Peyer's patch (tissue), 4 donors: Measurements from ENCODE around the gene FIGNL1. TPM values are rescaled to one million over a fixed set of nuclear protein-coding genes. Genes with fewer than 3 reads are reported as not detected.

ENCODE experiments used
- DNase-seq, 3 donors: peaks; one replicate each; pipeline ENCODE4 v3.0.0-alpha.2; 2017 to 2019
- H3K27ac ChIP-seq, 4 donors: fragments of 200-600 bp; sonication (generic); one replicate each; pipeline ENCODE4 v1.5.1; 2016 to 2019
- H3K27me3 ChIP-seq, 2 donors: fragments of 200-600 bp; sonication (generic); one replicate each; pipeline ENCODE4 v1.5.1; 2019
- H3K36me3 ChIP-seq, 3 donors: fragments of 200-600 bp; sonication (generic); one replicate each; pipeline ENCODE4 v1.5.1; 2016 to 2019
- H3K4me1 ChIP-seq, 4 donors: fragments of 200-600 bp; sonication (generic); one replicate each; pipeline ENCODE4 v1.5.1; 2016 to 2019
- H3K4me3 ChIP-seq, 4 donors: fragments of 200-600 bp; sonication (generic); 1 replicate in 3 of 4; 2 replicates in 1 of 4; pipeline ENCODE4 v1.5.1; 2016 to 2019; ENCODE audit warnings: mild to moderate bottlenecking in 1 of 4
- H3K9me3 ChIP-seq, 4 donors: fragments of 200-600 bp; sonication (generic); one replicate each; pipeline ENCODE4 v1.5.1; 2016 to 2019; ENCODE audit warnings: mild to moderate bottlenecking in 1 of 4
- POLR2A ChIP-seq, 2 donors: fragments of 450-650 bp; IDR thresholded peaks; one replicate each; pipeline ENCODE4 v1.5.1; 2017; ENCODE audit warnings: antibody characterized with exemption in 2 of 2, mild to moderate bottlenecking in 2 of 2, moderate library complexity in 2 of 2
- total RNA-seq, 4 donors: library from RNA; depleted of rRNA; stranded (reverse); fragments of >200 nt; gene quantifications; one replicate each; pipeline ENCODE4 v1.1.0, GENCODE V29; 2016
- TF ChIP-seq, protein P1 (sequence below), 6 experiments: fragments of 450-650 bp in 4 of 6; fragments of 200-600 bp in 2 of 6; sonication (generic) in 1 of 6; IDR thresholded peaks; one replicate each; pipeline ENCODE4 v1.5.1; 2017 to 2019; ENCODE audit warnings: antibody characterized with exemption in 6 of 6, mild to moderate bottlenecking in 3 of 6, moderate library complexity in 1 of 6

FIGNL1 gene
- total RNA-seq, 4 donors from 2014 or later: 5.5 to 12.4 (median 5.9) TPM

- H3K9me3 ChIP-seq: no peaks in the 10 kb centered on the region
- no peak for DNase-seq
- no peaks in the 10 kb centered on the region for H3K36me3 ChIP-seq
- H3K4me1 ChIP-seq: no peaks in the 10 kb centered on the region
- no peaks in the 10 kb centered on the region for H3K27me3 ChIP-seq
- no peak overlapping the region for H3K4me3 ChIP-seq
- no peak overlapping the region for H3K27ac ChIP-seq
- TF ChIP-seq, protein P1, sequence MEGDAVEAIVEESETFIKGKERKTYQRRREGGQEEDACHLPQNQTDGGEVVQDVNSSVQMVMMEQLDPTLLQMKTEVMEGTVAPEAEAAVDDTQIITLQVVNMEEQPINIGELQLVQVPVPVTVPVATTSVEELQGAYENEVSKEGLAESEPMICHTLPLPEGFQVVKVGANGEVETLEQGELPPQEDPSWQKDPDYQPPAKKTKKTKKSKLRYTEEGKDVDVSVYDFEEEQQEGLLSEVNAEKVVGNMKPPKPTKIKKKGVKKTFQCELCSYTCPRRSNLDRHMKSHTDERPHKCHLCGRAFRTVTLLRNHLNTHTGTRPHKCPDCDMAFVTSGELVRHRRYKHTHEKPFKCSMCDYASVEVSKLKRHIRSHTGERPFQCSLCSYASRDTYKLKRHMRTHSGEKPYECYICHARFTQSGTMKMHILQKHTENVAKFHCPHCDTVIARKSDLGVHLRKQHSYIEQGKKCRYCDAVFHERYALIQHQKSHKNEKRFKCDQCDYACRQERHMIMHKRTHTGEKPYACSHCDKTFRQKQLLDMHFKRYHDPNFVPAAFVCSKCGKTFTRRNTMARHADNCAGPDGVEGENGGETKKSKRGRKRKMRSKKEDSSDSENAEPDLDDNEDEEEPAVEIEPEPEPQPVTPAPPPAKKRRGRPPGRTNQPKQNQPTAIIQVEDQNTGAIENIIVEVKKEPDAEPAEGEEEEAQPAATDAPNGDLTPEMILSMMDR (IDR thresholded peaks at IDR 0.05): no peak
- no peak for TF ChIP-seq POLR2A (IDR thresholded peaks at IDR 0.05)
These were observed 25.2 kb upstream of the FIGNL1 start for GRCh38 chr7:50475340-50475739.

DNA sequence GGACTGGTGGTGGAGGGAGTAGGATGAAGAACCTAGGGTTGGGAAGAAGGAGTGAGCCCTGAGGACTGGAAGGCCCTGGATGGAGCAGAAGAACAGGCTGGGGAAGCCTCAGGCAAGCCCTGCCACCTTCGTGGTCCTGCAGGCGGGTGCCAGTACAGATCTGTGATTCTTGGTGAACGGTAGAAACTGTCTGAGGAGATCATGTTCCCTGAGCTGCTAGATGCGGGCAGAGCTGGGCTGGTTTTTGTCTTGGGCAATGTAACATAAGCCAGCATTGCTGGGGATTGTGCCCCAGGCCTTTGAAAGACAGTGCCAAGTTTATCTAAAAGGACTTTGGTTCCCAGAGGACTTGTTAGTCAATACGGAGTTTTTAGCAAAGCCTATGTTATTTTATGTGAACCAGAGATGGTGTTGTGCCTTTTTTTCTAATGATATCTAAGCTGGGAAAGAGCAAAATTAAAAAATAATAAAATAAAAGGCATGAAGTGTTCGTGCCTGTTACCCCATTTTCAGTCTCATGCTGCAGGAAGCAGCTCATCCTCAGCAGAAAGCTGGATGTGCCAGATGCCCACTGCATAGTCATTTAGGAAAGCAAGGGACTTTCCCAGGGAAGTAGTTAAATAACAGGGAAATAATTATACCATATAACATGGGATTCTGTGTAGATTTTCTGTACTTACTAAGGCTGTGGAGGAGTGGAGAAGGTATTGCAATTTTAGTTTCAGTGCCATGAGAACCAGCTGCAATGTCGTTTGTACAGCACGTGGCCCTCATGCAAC lies 24.4 kb upstream of the FIGNL1 start:
- no peak overlapping the region for H3K4me3 ChIP-seq
- H3K27ac ChIP-seq: no peak overlapping the region
- H3K4me1 ChIP-seq: no peaks in the 10 kb centered on the region
- no peaks in the 10 kb centered on the region for H3K27me3 ChIP-seq
- no peaks in the 10 kb centered on the region for H3K36me3 ChIP-seq
- no peaks in the 10 kb centered on the region for H3K9me3 ChIP-seq
- DNase-seq: no peak
- TF ChIP-seq POLR2A (IDR thresholded peaks at IDR 0.05): no peak
- TF ChIP-seq, protein P1 (IDR thresholded peaks at IDR 0.05): no peak

- Histone ChIP-seq H3K27ac (no peak overlapping the region), H3K9me3 (no peaks in the 10 kb centered on the region), H3K27me3 (no peaks in the 10 kb centered on the region), H3K4me1 (no peaks in the 10 kb centered on the region), H3K4me3 (no peak overlapping the region), H3K36me3 (no peaks in the 10 kb centered on the region)
- TF ChIP-seq, protein P1 (IDR thresholded peaks at IDR 0.05): no peak
- TF ChIP-seq POLR2A (IDR thresholded peaks at IDR 0.05): no peak
- DNase-seq: no peak
These were observed 23.4 kb upstream of the FIGNL1 start for GRCh38 chr7:50473531-50473930.

DNA sequence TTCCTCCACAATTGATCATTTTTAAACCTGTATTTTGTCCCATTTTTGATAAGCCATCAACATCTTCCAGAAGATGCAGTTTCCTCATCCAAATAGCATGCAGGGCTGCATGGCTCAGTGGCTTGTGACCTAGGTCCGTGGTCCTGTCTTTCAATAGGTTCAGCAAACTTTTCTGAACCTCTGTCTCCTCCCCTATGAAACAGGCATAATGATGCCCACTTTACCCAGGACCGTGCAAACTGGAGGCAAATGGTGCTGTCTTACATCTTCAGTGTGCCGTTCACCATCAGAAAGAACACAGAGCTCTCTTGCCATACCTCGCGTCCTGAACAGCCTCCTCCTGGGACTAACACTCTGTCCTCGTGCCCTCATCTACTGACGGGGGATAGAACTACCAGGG lies 22.3 kb upstream of the FIGNL1 start:
- Histone ChIP-seq H3K9me3 (no peaks in the 10 kb centered on the region), H3K4me3 (no peak overlapping the region), H3K4me1 (peaks cover 0 to 8% (median 0%) of the 10 kb centered on the region in 4 donors), H3K27me3 (no peaks in the 10 kb centered on the region), H3K36me3 (no peaks in the 10 kb centered on the region), H3K27ac (no peak overlapping the region)
- no peak for TF ChIP-seq POLR2A (IDR thresholded peaks at IDR 0.05)
- no peak for DNase-seq

DNA sequence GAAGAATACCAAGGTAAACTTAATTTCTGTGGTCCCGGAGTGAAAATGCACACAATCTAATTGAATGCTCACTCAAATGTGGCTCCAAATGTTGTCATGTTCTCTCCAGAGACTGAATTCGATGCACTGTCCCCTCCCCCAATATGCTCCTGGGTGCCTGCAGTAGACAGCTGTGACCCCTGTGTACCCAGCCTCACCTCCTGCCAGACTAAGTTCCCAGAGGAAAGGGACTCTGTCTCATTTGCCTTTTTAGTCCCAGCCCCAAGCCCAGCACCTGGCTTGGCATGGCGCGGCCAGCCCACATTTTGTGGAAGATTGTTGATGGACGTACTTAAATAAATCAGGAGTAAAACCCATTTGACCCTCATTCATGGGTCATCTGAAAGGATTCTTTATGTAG lies 21.8 kb upstream of the FIGNL1 start:
- H3K4me3 ChIP-seq: no peak overlapping the region
- no peak overlapping the region for H3K27ac ChIP-seq
- peaks cover 0 to 3% (median 0%) of the 10 kb centered on the region in 3 donors for H3K36me3 ChIP-seq
- H3K27me3 ChIP-seq: no peaks in the 10 kb centered on the region
- H3K9me3 ChIP-seq: no peaks in the 10 kb centered on the region
- H3K4me1 ChIP-seq: peaks cover 0 to 8% (median 0%) of the 10 kb centered on the region in 4 donors
- TF ChIP-seq POLR2A (IDR thresholded peaks at IDR 0.05): no peak
- TF ChIP-seq, protein P1 (IDR thresholded peaks at IDR 0.05): no peak
- no peak for DNase-seq

GRCh38 chr7:50470250-50471163 lies 20.4 kb upstream of the FIGNL1 start:
- no peak overlapping the region for H3K4me3 ChIP-seq
- TF ChIP-seq POLR2A (IDR thresholded peaks at IDR 0.05): no peak
- TF ChIP-seq, protein P1 (IDR thresholded peaks at IDR 0.05): no peak
- no peak for DNase-seq
- H3K4me1 ChIP-seq: peaks cover 0 to 8% (median 0%) of the 10 kb centered on the region in 4 donors
- H3K27ac ChIP-seq: no peak overlapping the region
- peaks cover 0 to 9% (median 0%) of the 10 kb centered on the region in 3 donors for H3K36me3 ChIP-seq
- H3K9me3 ChIP-seq: no peaks in the 10 kb centered on the region
- H3K27me3 ChIP-seq: no peaks in the 10 kb centered on the region
